Measurements from ENCODE around the gene GREM2.

- no peak for TF ChIP-seq CTCF (IDR thresholded peaks at IDR 0.05; ENCODE audit: low read length)
- TF ChIP-seq EZH2 (optimal IDR thresholded peaks at IDR 0.05; ENCODE audit: low read depth, low read length), result no peak
- no peak for TF ChIP-seq EZH2phosphoT487 (IDR thresholded peaks at IDR 0.05; ENCODE audit: low read length)
Measured at GRCh38 chr1:240609527-240610060, 2.4 kb downstream of the GREM2 start.

Data from MM.1S (cell line).